ENCODE results near the gene SRP72. TPM values are rescaled to one million over a fixed set of nuclear protein-coding genes. Genes with fewer than 3 reads are reported as not detected.

Gene SRP72
- total RNA-seq, 4 donors from 2014 or later: 52.2 to 99.2 (median 77.0) TPM

- Histone ChIP-seq H3K27ac (no peak overlapping the region), H3K4me3 (peak overlapping the region; percentile 41)
- WGBS: 7% methylated on average over 33 of the region's 33 CpGs
Observed at GRCh38 chr4:56544573-56545131, 77.2 kb downstream of the SRP72 start.

GRCh38 chr4:56550642-56551041 lies 83.2 kb downstream of the SRP72 start:
- 80% methylated on average over 8 of the region's 8 CpGs for WGBS
- TF ChIP-seq POLR2A (IDR thresholded peaks at IDR 0.05): no peak
- no peak for TF ChIP-seq CTCF (IDR thresholded peaks at IDR 0.05)
- no peak for TF ChIP-seq EP300 (IDR thresholded peaks at IDR 0.05)
- no peak for TF ChIP-seq POLR2AphosphoS5 (IDR thresholded peaks at IDR 0.05)
- no peaks in the 10 kb centered on the region for H3K4me1 ChIP-seq
- H3K27ac ChIP-seq: no peak overlapping the region
- no peaks in the 10 kb centered on the region for H3K9me3 ChIP-seq
- H3K27me3 ChIP-seq: no peaks in the 10 kb centered on the region
- H3K36me3 ChIP-seq: no peaks in the 10 kb centered on the region
- no peak for DNase-seq (ENCODE audit: low spot score in 2 of 2)
- H3K4me3 ChIP-seq: no peak overlapping the region

More at GRCh38 chr4:56544573-56545131, 77.2 kb downstream of the SRP72 start:
- DNase-seq (ENCODE audit: low spot score in 2 of 2): peak; percentile 86 to 87
- H3K27me3 ChIP-seq: no peaks in the 10 kb centered on the region
- H3K36me3 ChIP-seq: no peaks in the 10 kb centered on the region
- TF ChIP-seq CTCF (IDR thresholded peaks at IDR 0.05) (peak; percentile 85 to 97), POLR2AphosphoS5 (IDR thresholded peaks at IDR 0.05) (no peak)
- H3K4me1 ChIP-seq: peaks cover 9% of the 10 kb centered on the region
- H3K9me3 ChIP-seq: no peaks in the 10 kb centered on the region

- no peak overlapping the region for H3K27ac ChIP-seq
- no peaks in the 10 kb centered on the region for H3K27me3 ChIP-seq
- no peaks in the 10 kb centered on the region for H3K4me1 ChIP-seq
- no peaks in the 10 kb centered on the region for H3K36me3 ChIP-seq
- 68% methylated on average over 2 of the region's 2 CpGs for WGBS
- no peak overlapping the region for H3K4me3 ChIP-seq
- no peak for DNase-seq (ENCODE audit: low spot score in 2 of 2)
- TF ChIP-seq EP300 (IDR thresholded peaks at IDR 0.05) (no peak), POLR2A (IDR thresholded peaks at IDR 0.05) (no peak)
- no peaks in the 10 kb centered on the region for H3K9me3 ChIP-seq
Observed at GRCh38 chr4:56551516-56551915, 84.1 kb downstream of the SRP72 start.

- H3K27ac ChIP-seq: no peak overlapping the region
- H3K4me1 ChIP-seq: no peaks in the 10 kb centered on the region
- H3K36me3 ChIP-seq: no peaks in the 10 kb centered on the region
- TF ChIP-seq EP300 (IDR thresholded peaks at IDR 0.05) (no peak), CTCF (IDR thresholded peaks at IDR 0.05) (no peak), POLR2A (IDR thresholded peaks at IDR 0.05) (no peak), POLR2AphosphoS5 (IDR thresholded peaks at IDR 0.05) (no peak)
- H3K27me3 ChIP-seq: no peaks in the 10 kb centered on the region
- H3K9me3 ChIP-seq: no peaks in the 10 kb centered on the region
- DNase-seq (ENCODE audit: low spot score in 2 of 2): no peak
- H3K4me3 ChIP-seq: no peak overlapping the region
Observed at GRCh38 chr4:56552273-56552672, 84.9 kb downstream of the SRP72 start.

Other genes starting within 250 kb of the SRP72 start
- 10 to 100 TPM; 10.7 to 14.6 (median 12.0) TPM for gene AASDH, start 80.1 kb upstream of the SRP72 start, total RNA-seq
- 10 to 100 TPM in 1 of 4 donors, 1 to 10 TPM in 3; 7.1 to 10.0 (median 7.7) TPM for gene PPAT, start 32.0 kb upstream of the SRP72 start, total RNA-seq
- 100 to 1,000 TPM in 1 of 4 donors, 10 to 100 TPM in 3; 59.2 to 101 (median 69.4) TPM for gene PAICS, start 31.4 kb upstream of the SRP72 start, total RNA-seq
- 1 to 10 TPM in 2 of 4 donors, under 1 TPM in 1, not detected in 1; 0.48 to 1.9 (median 1.4) TPM for gene ARL9, start 38.2 kb downstream of the SRP72 start, total RNA-seq
- gene HOPX, start 213.7 kb downstream of the SRP72 start, total RNA-seq: 1,000 to 10,000 TPM in 3 of 4 donors, 100 to 1,000 TPM in 1; 405 to 1,883 (median 1,516) TPM